Trophoblast cell (in vitro differentiated cells and primary cell): ENCODE results near the gene ATG2B.

Experiments
- DNase-seq, 2 donors: peaks; one replicate each; pipeline ENCODE4 v3.0.0-alpha.2; 2016
- H2AFZ ChIP-seq: 2 replicates; pipeline ENCODE4 v1.6.1; 2013; ENCODE audit warnings: low read length, moderate library complexity, mild to moderate bottlenecking; ENCODE audit not compliant: insufficient read depth, poor library complexity
- H2AK5ac ChIP-seq: 2 replicates; pipeline ENCODE4 v1.6.1; 2013; ENCODE audit warnings: mild to moderate bottlenecking, low read length
- H2BK120ac ChIP-seq: 2 replicates; pipeline ENCODE4 v1.6.1; 2013; ENCODE audit warnings: low read length, mild to moderate bottlenecking, moderate library complexity; ENCODE audit not compliant: insufficient read depth, poor library complexity
- H2BK12ac ChIP-seq: 2 replicates; pipeline ENCODE4 v1.6.1; 2013; ENCODE audit warnings: mild to moderate bottlenecking, low read length, moderate library complexity
- H2BK5ac ChIP-seq: 2 replicates; pipeline ENCODE4 v1.6.1; 2013; ENCODE audit warnings: low read length, low read depth, moderate library complexity, mild to moderate bottlenecking; ENCODE audit not compliant: poor library complexity
- H3K14ac ChIP-seq: 2 replicates; pipeline ENCODE4 v1.6.1; 2013; ENCODE audit warnings: mild to moderate bottlenecking, low read length
- H3K18ac ChIP-seq: 2 replicates; pipeline ENCODE4 v1.6.1; 2013; ENCODE audit warnings: mild to moderate bottlenecking, low read length
- H3K23ac ChIP-seq: 2 replicates; pipeline ENCODE4 v1.6.1; 2013; ENCODE audit warnings: low read length
- H3K27ac ChIP-seq: 2 replicates; pipeline ENCODE4 v1.5.1; 2013; ENCODE audit warnings: low read depth, mild to moderate bottlenecking, inconsistent platforms, low read length, moderate library complexity
- H3K27me3 ChIP-seq: 2 replicates; pipeline ENCODE4 v1.6.1; 2013; ENCODE audit warnings: inconsistent platforms, mild to moderate bottlenecking, low read length, moderate library complexity; ENCODE audit not compliant: insufficient read depth
- H3K36me3 ChIP-seq, 2 experiments: 1 replicate in 1 of 2; 2 replicates in 1 of 2; pipeline ENCODE4 v1.6.1; 2013; ENCODE audit warnings: low read length in 2 of 2, mild to moderate bottlenecking in 2 of 2, moderate library complexity in 1 of 2; ENCODE audit not compliant: insufficient read depth in 2 of 2, control insufficient read depth in 1 of 2
- H3K4ac ChIP-seq: 2 replicates; pipeline ENCODE4 v1.6.1; 2013; ENCODE audit warnings: low read depth, mild to moderate bottlenecking, low read length, moderate library complexity
- H3K4me1 ChIP-seq, 2 experiments: 1 replicate in 1 of 2; 2 replicates in 1 of 2; pipeline ENCODE4 v1.6.1; 2013; ENCODE audit warnings: low read length in 2 of 2, mild to moderate bottlenecking in 2 of 2, moderate library complexity in 1 of 2; ENCODE audit not compliant: insufficient read depth in 2 of 2, control insufficient read depth in 1 of 2
- H3K4me2 ChIP-seq: 2 replicates; pipeline ENCODE4 v1.6.1; 2013; ENCODE audit warnings: inconsistent platforms, mild to moderate bottlenecking, low read length, moderate library complexity
- H3K4me3 ChIP-seq: 2 replicates; pipeline ENCODE4 v1.5.1; 2013; ENCODE audit warnings: mild to moderate bottlenecking, low read depth, low read length, inconsistent platforms
- H3K79me1 ChIP-seq: one replicate; pipeline ENCODE4 v1.6.1; 2013; ENCODE audit warnings: low read length
- H3K79me2 ChIP-seq: 2 replicates; pipeline ENCODE4 v1.6.1; 2013; ENCODE audit warnings: low read length, mild to moderate bottlenecking; ENCODE audit not compliant: control insufficient read depth, insufficient read depth, poor library complexity
- H3K9ac ChIP-seq: 2 replicates; pipeline ENCODE4 v1.6.1; 2013; ENCODE audit warnings: mild to moderate bottlenecking, low read length
- H3K9me3 ChIP-seq: 2 replicates; pipeline ENCODE4 v1.6.1; 2013; ENCODE audit warnings: low read depth, mild to moderate bottlenecking, control low read depth, inconsistent platforms, low read length; ENCODE audit not compliant: insufficient read depth
- H4K12ac ChIP-seq: 2 replicates; pipeline ENCODE4 v1.6.1; 2013; ENCODE audit warnings: low read depth, mild to moderate bottlenecking, low read length, moderate library complexity
- H4K8ac ChIP-seq: 2 replicates; pipeline ENCODE4 v1.6.1; 2013; ENCODE audit warnings: low read depth, mild to moderate bottlenecking, low read length, moderate library complexity
- H4K91ac ChIP-seq: one replicate; pipeline ENCODE4 v1.6.1; 2013; ENCODE audit warnings: low read depth, mild to moderate bottlenecking, low read length, moderate library complexity
- WGBS: extraction: QIAGEN DNeasy Blood & Tissue Kit; methylation state at CpG from one replicate; pipeline ENCODE4 v1.1.7; 2013; ENCODE audit warnings: missing lambda C conversion rate; ENCODE audit not compliant: insufficient read length, insufficient coverage; ENCODE audit errors: extremely low coverage; 5-methylcytosine and 5-hydroxymethylcytosine counted together

ATG2B gene

GRCh38 chr14:96407935-96408570, 44.9 kb upstream of the ATG2B start:
- WGBS = no CpG with 5 or more reads among the region's 3 CpGs
- Histone ChIP-seq H3K4ac (no peak overlapping the region), H3K27ac (no peak overlapping the region), H4K12ac (no peak overlapping the region), H3K18ac (no peak overlapping the region), H3K79me2 (no peaks in the 10 kb centered on the region), H3K36me3 (no peaks in the 10 kb centered on the region), H3K14ac (no peak overlapping the region), H3K23ac (no peak overlapping the region), H3K4me1 (no peaks in the 10 kb centered on the region), H3K4me3 (no peak overlapping the region), H4K91ac (no peak overlapping the region), H3K9me3 (no peaks in the 10 kb centered on the region), H2BK120ac (no peak overlapping the region), H4K8ac (no peak overlapping the region), H3K79me1 (no peaks in the 10 kb centered on the region), H3K4me2 (no peak overlapping the region), H2AK5ac (no peak overlapping the region), H2AFZ (no peak overlapping the region), H3K27me3 (no peaks in the 10 kb centered on the region), H2BK5ac (no peak overlapping the region), H2BK12ac (no peak overlapping the region), H3K9ac (no peak overlapping the region)
- no peak for DNase-seq

- no peak overlapping the region for H3K4ac ChIP-seq
- no CpG with 5 or more reads among the region's 1 CpG for WGBS
Observed at GRCh38 chr14:96405677-96406076, 42.5 kb upstream of the ATG2B start.

DNA sequence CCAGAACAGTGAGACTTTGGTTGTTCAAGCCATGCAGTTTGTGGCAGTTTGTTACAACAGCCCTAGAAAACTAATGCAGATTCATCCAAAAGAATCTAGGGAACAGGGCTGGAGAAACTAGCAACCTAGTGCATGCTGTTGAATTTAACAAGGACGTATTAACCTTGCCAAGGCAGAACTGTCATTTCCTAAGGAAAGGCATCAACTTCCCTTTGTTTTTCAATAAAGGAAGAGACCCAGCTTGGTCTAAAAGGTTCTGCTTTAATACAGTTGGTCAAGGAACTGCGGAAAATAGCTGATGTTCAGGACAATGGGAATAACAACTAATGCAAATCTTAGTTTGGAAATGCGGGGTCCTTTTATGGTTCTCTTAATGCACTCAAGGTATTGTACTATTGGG, 40.3 kb upstream of the ATG2B start:
- whole genome bisulfite sequencing = no CpG with 5 or more reads among the region's 3 CpGs
- Histone ChIP-seq H2BK120ac (no peak overlapping the region), H4K91ac (no peak overlapping the region)

More at GRCh38 chr14:96405677-96406076, 42.5 kb upstream of the ATG2B start:
- H3K23ac ChIP-seq = no peak overlapping the region
- H2BK12ac ChIP-seq = no peak overlapping the region
- no peak overlapping the region for H4K12ac ChIP-seq
- H3K9ac ChIP-seq = no peak overlapping the region
- no peak overlapping the region for H2BK120ac ChIP-seq
- no peak for DNase-seq
- no peak overlapping the region for H4K91ac ChIP-seq
- no peak overlapping the region for H2BK5ac ChIP-seq
- no peak overlapping the region for H4K8ac ChIP-seq
- H3K27ac ChIP-seq = no peak overlapping the region
- no peak overlapping the region for H3K4me3 ChIP-seq
- no peaks in the 10 kb centered on the region for H3K4me1 ChIP-seq
- no peak overlapping the region for H2AFZ ChIP-seq
- no peak overlapping the region for H2AK5ac ChIP-seq
- H3K4me2 ChIP-seq = no peak overlapping the region
- H3K9me3 ChIP-seq = no peaks in the 10 kb centered on the region
- H3K27me3 ChIP-seq = no peaks in the 10 kb centered on the region
- H3K14ac ChIP-seq = no peak overlapping the region
- no peaks in the 10 kb centered on the region for H3K36me3 ChIP-seq
- no peaks in the 10 kb centered on the region for H3K79me1 ChIP-seq
- no peak overlapping the region for H3K18ac ChIP-seq
- no peaks in the 10 kb centered on the region for H3K79me2 ChIP-seq

DNA sequence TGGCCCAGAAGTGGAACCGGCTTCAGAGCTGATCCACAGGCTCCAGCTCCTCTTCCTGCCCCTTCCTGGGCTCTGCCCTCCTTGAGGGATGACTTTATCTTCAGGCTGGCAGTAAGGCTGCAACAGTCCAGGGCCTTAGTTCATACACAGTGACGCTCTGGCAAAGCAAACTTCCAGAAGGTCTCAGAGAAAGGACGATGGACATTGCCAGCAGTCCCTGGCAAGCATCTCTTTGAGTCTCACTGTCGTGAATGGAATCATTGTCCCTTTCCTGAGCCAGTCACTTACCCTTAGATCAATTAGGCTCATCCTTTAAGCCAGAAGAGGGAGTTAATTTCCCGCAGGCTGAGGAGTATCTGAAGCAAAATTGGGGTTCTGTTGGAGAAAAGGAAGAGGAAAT, 37.4 kb upstream of the ATG2B start:
- H3K36me3 ChIP-seq = no peaks in the 10 kb centered on the region
- H3K14ac ChIP-seq = no peak overlapping the region
- H3K18ac ChIP-seq = no peak overlapping the region
- H3K4ac ChIP-seq = no peak overlapping the region
- no peak overlapping the region for H3K4me3 ChIP-seq
- no peak overlapping the region for H4K12ac ChIP-seq
- DNase-seq = no peak
- no peak overlapping the region for H2BK5ac ChIP-seq
- no peak overlapping the region for H4K91ac ChIP-seq
- H4K8ac ChIP-seq = no peak overlapping the region
- H3K9me3 ChIP-seq = no peaks in the 10 kb centered on the region
- no peak overlapping the region for H2AFZ ChIP-seq
- H3K79me1 ChIP-seq = no peaks in the 10 kb centered on the region
- no peaks in the 10 kb centered on the region for H3K27me3 ChIP-seq
- H3K27ac ChIP-seq = no peak overlapping the region
- no peak overlapping the region for H3K4me2 ChIP-seq
- H3K9ac ChIP-seq = no peak overlapping the region
- H2BK120ac ChIP-seq = no peak overlapping the region
- no peak overlapping the region for H2AK5ac ChIP-seq
- no peaks in the 10 kb centered on the region for H3K79me2 ChIP-seq
- H3K4me1 ChIP-seq = no peaks in the 10 kb centered on the region
- no peak overlapping the region for H2BK12ac ChIP-seq
- no CpG with 5 or more reads among the region's 5 CpGs for WGBS
- no peak overlapping the region for H3K23ac ChIP-seq

More for the DNA sequence above, 40.3 kb upstream of the ATG2B start:
- Histone ChIP-seq H3K4me3 (no peak overlapping the region), H3K79me1 (no peaks in the 10 kb centered on the region), H3K4ac (no peak overlapping the region), H3K9ac (no peak overlapping the region), H3K79me2 (no peaks in the 10 kb centered on the region), H2AFZ (no peak overlapping the region), H3K27me3 (no peaks in the 10 kb centered on the region), H3K18ac (no peak overlapping the region), H4K12ac (no peak overlapping the region), H4K8ac (no peak overlapping the region), H2AK5ac (no peak overlapping the region), H3K4me2 (no peak overlapping the region), H2BK12ac (no peak overlapping the region), H3K27ac (no peak overlapping the region), H3K4me1 (no peaks in the 10 kb centered on the region), H3K23ac (no peak overlapping the region), H3K36me3 (no peaks in the 10 kb centered on the region), H2BK5ac (no peak overlapping the region), H3K9me3 (no peaks in the 10 kb centered on the region), H3K14ac (no peak overlapping the region)
- DNase-seq = no peak
